ENCODE data around the gene ELF2.

The ELF2 gene

GRCh38 chr4:139189972-139190371 is 13.0 kb upstream of the ELF2 start:
- no peaks in the 10 kb centered on the region for H3K27me3 ChIP-seq (replicated peaks; ENCODE audit: control insufficient read depth, insufficient read depth, low read length, poor library complexity, severe bottlenecking)
- no peak for DNase-seq

GRCh38 chr4:139189417-139189749 is 12.4 kb upstream of the ELF2 start:
- Histone ChIP-seq H3K9me3 (ENCODE audit: control insufficient read depth, low read length) (no peaks in the 10 kb centered on the region), H3K36me3 (ENCODE audit: control insufficient read depth, insufficient read depth, low read length) (no peaks in the 10 kb centered on the region), H3K27ac (ENCODE audit: insufficient read depth, low read length, poor library complexity, severe bottlenecking) (no peak overlapping the region), H3K27me3 (replicated peaks; ENCODE audit: control insufficient read depth, insufficient read depth, low read length, poor library complexity, severe bottlenecking) (no peaks in the 10 kb centered on the region), H3K4me1 (ENCODE audit: control insufficient read depth, insufficient read depth, low read length, poor library complexity, severe bottlenecking) (no peaks in the 10 kb centered on the region), H3K4me3 (ENCODE audit: insufficient read depth, low read depth, low read length, poor library complexity, severe bottlenecking) (no peak overlapping the region)
- no peak for DNase-seq

More at GRCh38 chr4:139189972-139190371, 13.0 kb upstream of the ELF2 start:
- no peaks in the 10 kb centered on the region for H3K36me3 ChIP-seq (ENCODE audit: control insufficient read depth, insufficient read depth, low read length)
- no peak overlapping the region for H3K27ac ChIP-seq (ENCODE audit: insufficient read depth, low read length, poor library complexity, severe bottlenecking)
- no peak overlapping the region for H3K4me3 ChIP-seq (ENCODE audit: insufficient read depth, low read depth, low read length, poor library complexity, severe bottlenecking)
- H3K4me1 ChIP-seq (ENCODE audit: control insufficient read depth, insufficient read depth, low read length, poor library complexity, severe bottlenecking): no peaks in the 10 kb centered on the region
- no peaks in the 10 kb centered on the region for H3K9me3 ChIP-seq (ENCODE audit: control insufficient read depth, low read length)

- no peak overlapping the region for H3K4me3 ChIP-seq (ENCODE audit: insufficient read depth, low read depth, low read length, poor library complexity, severe bottlenecking)
- no peaks in the 10 kb centered on the region for H3K9me3 ChIP-seq (ENCODE audit: control insufficient read depth, low read length)
- no peaks in the 10 kb centered on the region for H3K36me3 ChIP-seq (ENCODE audit: control insufficient read depth, insufficient read depth, low read length)
- no peaks in the 10 kb centered on the region for H3K4me1 ChIP-seq (ENCODE audit: control insufficient read depth, insufficient read depth, low read length, poor library complexity, severe bottlenecking)
- H3K27me3 ChIP-seq (replicated peaks; ENCODE audit: control insufficient read depth, insufficient read depth, low read length, poor library complexity, severe bottlenecking): no peaks in the 10 kb centered on the region
- H3K27ac ChIP-seq (ENCODE audit: insufficient read depth, low read length, poor library complexity, severe bottlenecking): no peak overlapping the region
- DNase-seq: no peak
These were observed 11.8 kb upstream of the ELF2 start for GRCh38 chr4:139188648-139189416.

GRCh38 chr4:139184129-139184528 is 7.1 kb upstream of the ELF2 start:
- DNase-seq: no peak
- no peak overlapping the region for H3K27ac ChIP-seq (ENCODE audit: insufficient read depth, low read length, poor library complexity, severe bottlenecking)
- H3K36me3 ChIP-seq (ENCODE audit: control insufficient read depth, insufficient read depth, low read length): no peaks in the 10 kb centered on the region
- H3K4me1 ChIP-seq (ENCODE audit: control insufficient read depth, insufficient read depth, low read length, poor library complexity, severe bottlenecking): no peaks in the 10 kb centered on the region
- no peaks in the 10 kb centered on the region for H3K27me3 ChIP-seq (replicated peaks; ENCODE audit: control insufficient read depth, insufficient read depth, low read length, poor library complexity, severe bottlenecking)
- no peaks in the 10 kb centered on the region for H3K9me3 ChIP-seq (ENCODE audit: control insufficient read depth, low read length)
- H3K4me3 ChIP-seq (ENCODE audit: insufficient read depth, low read depth, low read length, poor library complexity, severe bottlenecking): no peak overlapping the region

GRCh38 chr4:139177869-139178619 is 1.0 kb upstream of the ELF2 start:
- no peaks in the 10 kb centered on the region for H3K36me3 ChIP-seq (ENCODE audit: control insufficient read depth, insufficient read depth, low read length)
- no peaks in the 10 kb centered on the region for H3K27me3 ChIP-seq (replicated peaks; ENCODE audit: control insufficient read depth, insufficient read depth, low read length, poor library complexity, severe bottlenecking)
- H3K4me3 ChIP-seq (ENCODE audit: insufficient read depth, low read depth, low read length, poor library complexity, severe bottlenecking): peak overlapping the region; percentile 87
- H3K9me3 ChIP-seq (ENCODE audit: control insufficient read depth, low read length): no peaks in the 10 kb centered on the region
- peak; percentile 84 to 87 (median 86) for DNase-seq
- peaks cover 9% of the 10 kb centered on the region for H3K4me1 ChIP-seq (ENCODE audit: control insufficient read depth, insufficient read depth, low read length, poor library complexity, severe bottlenecking)
- H3K27ac ChIP-seq (ENCODE audit: insufficient read depth, low read length, poor library complexity, severe bottlenecking): peak overlapping the region; percentile 95

GRCh38 chr4:139176302-139177048 is 543 bp downstream of the ELF2 start:
- no peaks in the 10 kb centered on the region for H3K27me3 ChIP-seq (replicated peaks; ENCODE audit: control insufficient read depth, insufficient read depth, low read length, poor library complexity, severe bottlenecking)
- peaks cover 9% of the 10 kb centered on the region for H3K4me1 ChIP-seq (ENCODE audit: control insufficient read depth, insufficient read depth, low read length, poor library complexity, severe bottlenecking)
- DNase-seq: peak; percentile 61 to 66 (median 63)
- peak overlapping the region; percentile 87 for H3K4me3 ChIP-seq (ENCODE audit: insufficient read depth, low read depth, low read length, poor library complexity, severe bottlenecking)
- peak overlapping the region; percentile 95 for H3K27ac ChIP-seq (ENCODE audit: insufficient read depth, low read length, poor library complexity, severe bottlenecking)
- no peaks in the 10 kb centered on the region for H3K36me3 ChIP-seq (ENCODE audit: control insufficient read depth, insufficient read depth, low read length)
- no peaks in the 10 kb centered on the region for H3K9me3 ChIP-seq (ENCODE audit: control insufficient read depth, low read length)

GRCh38 chr4:139175646-139176301 is 1.2 kb downstream of the ELF2 start:
- no peaks in the 10 kb centered on the region for H3K27me3 ChIP-seq (replicated peaks; ENCODE audit: control insufficient read depth, insufficient read depth, low read length, poor library complexity, severe bottlenecking)
- no peaks in the 10 kb centered on the region for H3K36me3 ChIP-seq (ENCODE audit: control insufficient read depth, insufficient read depth, low read length)
- H3K27ac ChIP-seq (ENCODE audit: insufficient read depth, low read length, poor library complexity, severe bottlenecking): peak overlapping the region; percentile 95
- no peaks in the 10 kb centered on the region for H3K9me3 ChIP-seq (ENCODE audit: control insufficient read depth, low read length)
- H3K4me1 ChIP-seq (ENCODE audit: control insufficient read depth, insufficient read depth, low read length, poor library complexity, severe bottlenecking): peaks cover 9% of the 10 kb centered on the region
- peak overlapping the region; percentile 87 for H3K4me3 ChIP-seq (ENCODE audit: insufficient read depth, low read depth, low read length, poor library complexity, severe bottlenecking)
- DNase-seq: no peak

- peaks cover 4% of the 10 kb centered on the region for H3K4me1 ChIP-seq (ENCODE audit: control insufficient read depth, insufficient read depth, low read length, poor library complexity, severe bottlenecking)
- no peaks in the 10 kb centered on the region for H3K9me3 ChIP-seq (ENCODE audit: control insufficient read depth, low read length)
- H3K4me3 ChIP-seq (ENCODE audit: insufficient read depth, low read depth, low read length, poor library complexity, severe bottlenecking): no peak overlapping the region
- no peak for DNase-seq
- no peaks in the 10 kb centered on the region for H3K36me3 ChIP-seq (ENCODE audit: control insufficient read depth, insufficient read depth, low read length)
- no peaks in the 10 kb centered on the region for H3K27me3 ChIP-seq (replicated peaks; ENCODE audit: control insufficient read depth, insufficient read depth, low read length, poor library complexity, severe bottlenecking)
- H3K27ac ChIP-seq (ENCODE audit: insufficient read depth, low read length, poor library complexity, severe bottlenecking): no peak overlapping the region
These were observed 4.9 kb downstream of the ELF2 start for GRCh38 chr4:139171876-139172691.

GRCh38 chr4:139170932-139171331 is 6.1 kb downstream of the ELF2 start:
- no peaks in the 10 kb centered on the region for H3K9me3 ChIP-seq (ENCODE audit: control insufficient read depth, low read length)
- no peak overlapping the region for H3K27ac ChIP-seq (ENCODE audit: insufficient read depth, low read length, poor library complexity, severe bottlenecking)
- H3K27me3 ChIP-seq (replicated peaks; ENCODE audit: control insufficient read depth, insufficient read depth, low read length, poor library complexity, severe bottlenecking): no peaks in the 10 kb centered on the region
- H3K4me3 ChIP-seq (ENCODE audit: insufficient read depth, low read depth, low read length, poor library complexity, severe bottlenecking): no peak overlapping the region
- H3K4me1 ChIP-seq (ENCODE audit: control insufficient read depth, insufficient read depth, low read length, poor library complexity, severe bottlenecking): peaks cover 4% of the 10 kb centered on the region
- H3K36me3 ChIP-seq (ENCODE audit: control insufficient read depth, insufficient read depth, low read length): no peaks in the 10 kb centered on the region
- DNase-seq: no peak

Measured in effector memory CD4-positive, alpha-beta T cell (primary cell).